WTC11 (cell line): ENCODE results near the gene STARD10. TPM values are rescaled to one million over a fixed set of nuclear protein-coding genes. Genes with fewer than 3 reads are reported as not detected.

Source experiments
- ATAC-seq: fragments of 200-7000 bp; cut with Tn5 transposase; 2 replicates; pipeline ENCODE4 v1.10.0; 2021; ENCODE audit warnings: mild to moderate bottlenecking, moderate library complexity
- CTCF ChIA-PET: fragments of 300-600 bp; sonication (Branson Sonifier 250); formaldehyde crosslinking; loops from one replicate; lab custom pipeline; 2021; ENCODE audit warnings: antibody characterized with exemption; lab: Charles Lee
- POLR2A ChIA-PET: fragments of 350-600 bp; sonication (Branson Sonifier 250); formaldehyde crosslinking; loops from one replicate; lab custom pipeline; 2021; ENCODE audit warnings: antibody characterized with exemption; lab: Charles Lee
- DNase-seq: peaks from one replicate; pipeline ENCODE4 v3.0.0; 2021; ENCODE audit warnings: low spot score
- H3K27ac Mint-ChIP-seq: 2 replicates; pipeline ENCODE4 v1.8.0; 2021; ENCODE audit warnings: mixed read lengths
- H3K27me3 Mint-ChIP-seq: 2 replicates; pipeline ENCODE4 v1.8.0; 2021; ENCODE audit warnings: low read depth, mild to moderate bottlenecking, moderate library complexity, mixed read lengths
- H3K36me3 Mint-ChIP-seq: 2 replicates; pipeline ENCODE4 v1.8.0; 2021; ENCODE audit warnings: mixed read lengths
- H3K4me1 Mint-ChIP-seq: 2 replicates; pipeline ENCODE4 v1.8.0; 2022; ENCODE audit warnings: mixed read lengths
- H3K4me3 Mint-ChIP-seq: 2 replicates; pipeline ENCODE4 v1.8.0; 2021; ENCODE audit warnings: mild to moderate bottlenecking, moderate library complexity, mixed read lengths
- H3K9me3 Mint-ChIP-seq: 2 replicates; pipeline ENCODE4 v1.8.0; 2021; ENCODE audit warnings: mixed read lengths
- GRHL2 ChIP-seq: fragments of 250-450 bp; sonication (Bioruptor Pico); IDR thresholded peaks from 2 replicates; pipeline ENCODE4 v1.8.0; 2022; ENCODE audit warnings: mild to moderate bottlenecking, moderate library complexity; ENCODE audit not compliant: insufficient replicate concordance, severe bottlenecking
- HMGA2 ChIP-seq: fragments of 250-450 bp; sonication (Bioruptor Pico); IDR thresholded peaks from 2 replicates; pipeline ENCODE4 v1.4.0; 2021; ENCODE audit warnings: mild to moderate bottlenecking, moderate library complexity
- JAZF1 ChIP-seq: fragments of 250-450 bp; sonication (Bioruptor Pico); IDR thresholded peaks from 2 replicates; pipeline ENCODE4 v1.9.0; 2021; ENCODE audit warnings: moderate library complexity, mild to moderate bottlenecking, inconsistent platforms
- MXD4 ChIP-seq: fragments of 250-450 bp; sonication (Bioruptor Pico); IDR thresholded peaks from 2 replicates; pipeline ENCODE4 v1.8.0; 2021; ENCODE audit warnings: mild to moderate bottlenecking, moderate library complexity, borderline replicate concordance
- MYBL2 ChIP-seq: sonication (generic); formaldehyde crosslinking; IDR thresholded peaks from 2 replicates; pipeline ENCODE4 v1.8.1; 2023; ENCODE audit warnings: mild to moderate bottlenecking, moderate library complexity, missing genetic modification reagents
- NFYB ChIP-seq: sonication (generic); formaldehyde crosslinking; conservative IDR thresholded peaks from 2 replicates; pipeline ENCODE4 v1.8.0; 2022; ENCODE audit warnings: low read depth, missing genetic modification reagents
- NR1H2 ChIP-seq: sonication (generic); formaldehyde crosslinking; IDR thresholded peaks from 2 replicates; pipeline ENCODE4 v1.9.0; 2021; ENCODE audit warnings: mild to moderate bottlenecking, moderate library complexity, missing genetic modification reagents
- NR3C1 ChIP-seq: sonication (generic); formaldehyde crosslinking; conservative IDR thresholded peaks from 2 replicates; pipeline ENCODE4 v1.8.1; 2023; ENCODE audit warnings: low read depth, mild to moderate bottlenecking, missing genetic modification reagents
- OVOL2 ChIP-seq: fragments of 250-450 bp; sonication (Bioruptor Pico); IDR thresholded peaks from 2 replicates; pipeline ENCODE4 v1.9.0; 2021; ENCODE audit warnings: mild to moderate bottlenecking, borderline replicate concordance
- TEAD1 ChIP-seq: sonication (generic); formaldehyde crosslinking; IDR thresholded peaks from 2 replicates; pipeline ENCODE4 v1.8.0; 2022; ENCODE audit warnings: mild to moderate bottlenecking, missing genetic modification reagents
- ZBTB21 ChIP-seq: sonication (generic); formaldehyde crosslinking; IDR thresholded peaks from 2 replicates; pipeline ENCODE4 v1.8.1; 2023; ENCODE audit warnings: mild to moderate bottlenecking, missing genetic modification reagents, borderline replicate concordance
- ZNF396 ChIP-seq: fragments of 250-450 bp; sonication (Bioruptor Pico); IDR thresholded peaks from 2 replicates; pipeline ENCODE4 v1.8.0; 2021; ENCODE audit warnings: mild to moderate bottlenecking, moderate library complexity, borderline replicate concordance
- ZNF423 ChIP-seq: fragments of 250-450 bp; sonication (Bioruptor Pico); IDR thresholded peaks from 2 replicates; pipeline ENCODE4 v2.1.2; 2022; ENCODE audit warnings: mild to moderate bottlenecking, moderate library complexity
- ZNF671 ChIP-seq: fragments of 250-450 bp; sonication (Bioruptor Pico); IDR thresholded peaks from 2 replicates; pipeline ENCODE4 v1.8.0; 2021; ENCODE audit warnings: mild to moderate bottlenecking
- total RNA-seq: library from RNA; stranded (reverse); gene quantifications from 3 replicates; pipeline ENCODE4 v1.2.3, GENCODE V29; 2021
- TF ChIP-seq, protein P1 (sequence below): sonication (generic); formaldehyde crosslinking; conservative IDR thresholded peaks from 2 replicates; pipeline ENCODE4 v1.8.1; 2023; ENCODE audit warnings: mild to moderate bottlenecking, low read depth, missing genetic modification reagents, moderate library complexity
- TF ChIP-seq, protein P2 (sequence below): fragments of 250-450 bp; sonication (Bioruptor Pico); conservative IDR thresholded peaks from 2 replicates; pipeline ENCODE4 v1.9.0; 2021; ENCODE audit warnings: mild to moderate bottlenecking
- TF ChIP-seq, protein P3 (sequence below): sonication (generic); formaldehyde crosslinking; IDR thresholded peaks from 2 replicates; pipeline ENCODE4 v1.8.1; 2023; ENCODE audit warnings: mild to moderate bottlenecking, missing genetic modification reagents
- TF ChIP-seq, protein P4 (sequence below): fragments of 250-450 bp; sonication (Bioruptor Pico); IDR thresholded peaks from 2 replicates; pipeline ENCODE4 v1.9.0; 2021; ENCODE audit warnings: moderate library complexity, mild to moderate bottlenecking, inconsistent platforms, borderline replicate concordance
- TF ChIP-seq, protein P5 (sequence below): sonication (generic); formaldehyde crosslinking; IDR thresholded peaks from 2 replicates; pipeline ENCODE4 v1.8.1; 2022; ENCODE audit warnings: mild to moderate bottlenecking, missing genetic modification reagents, moderate library complexity, borderline replicate concordance
- TF ChIP-seq, protein P6 (sequence below): sonication (generic); formaldehyde crosslinking; IDR thresholded peaks from 2 replicates; pipeline ENCODE4 v1.8.1; 2023; ENCODE audit warnings: mild to moderate bottlenecking, missing genetic modification reagents, borderline replicate concordance
- TF ChIP-seq, protein P7 (sequence below): sonication (generic); formaldehyde crosslinking; IDR thresholded peaks from 2 replicates; pipeline ENCODE4 v1.8.1; 2022; ENCODE audit warnings: low read depth, missing genetic modification reagents, borderline replicate concordance

Gene STARD10
- total RNA-seq, 1 experiment from 2014 or later = 32.0 TPM

DNA sequence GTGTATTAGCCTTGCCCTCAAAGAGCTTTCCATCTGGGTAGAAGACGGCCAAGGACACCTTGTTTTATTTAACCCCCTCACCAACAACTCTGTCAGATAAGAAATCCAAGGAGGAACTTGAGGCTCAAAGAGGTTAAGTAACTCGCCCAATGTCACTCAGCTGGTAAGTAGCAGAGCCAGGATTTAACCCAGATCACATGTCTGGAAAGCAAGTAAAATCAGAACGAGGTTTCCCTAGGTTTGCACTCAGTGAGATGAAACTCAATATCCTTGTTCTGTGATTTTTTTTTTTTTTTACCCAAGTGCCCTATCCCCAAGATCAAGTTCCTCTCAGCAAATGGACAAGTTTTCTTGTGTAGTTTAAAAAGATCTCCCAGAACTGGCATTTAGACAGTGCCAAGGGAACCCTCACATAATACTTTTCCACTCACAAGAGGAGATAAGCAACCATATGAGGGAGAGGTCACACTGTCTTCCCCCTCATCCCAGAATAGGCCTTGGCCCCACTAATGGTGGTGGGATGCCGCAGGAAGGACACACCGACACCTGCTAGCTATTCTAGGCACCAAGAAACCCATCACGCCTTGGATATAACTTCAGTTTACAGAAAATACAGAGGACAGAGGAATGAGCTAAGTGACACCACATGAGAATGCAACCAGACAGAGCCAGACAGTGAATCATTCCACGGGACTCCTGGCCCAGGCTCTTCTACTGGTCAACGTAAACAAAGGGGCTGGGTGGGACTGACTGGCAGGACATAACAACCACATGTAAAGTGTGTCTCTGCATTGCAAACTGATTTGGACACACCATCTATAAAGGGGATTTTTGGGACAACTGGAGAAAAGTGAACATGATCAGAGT, 33.1 kb downstream of the STARD10 start (continued):
- TF ChIP-seq, protein P1, sequence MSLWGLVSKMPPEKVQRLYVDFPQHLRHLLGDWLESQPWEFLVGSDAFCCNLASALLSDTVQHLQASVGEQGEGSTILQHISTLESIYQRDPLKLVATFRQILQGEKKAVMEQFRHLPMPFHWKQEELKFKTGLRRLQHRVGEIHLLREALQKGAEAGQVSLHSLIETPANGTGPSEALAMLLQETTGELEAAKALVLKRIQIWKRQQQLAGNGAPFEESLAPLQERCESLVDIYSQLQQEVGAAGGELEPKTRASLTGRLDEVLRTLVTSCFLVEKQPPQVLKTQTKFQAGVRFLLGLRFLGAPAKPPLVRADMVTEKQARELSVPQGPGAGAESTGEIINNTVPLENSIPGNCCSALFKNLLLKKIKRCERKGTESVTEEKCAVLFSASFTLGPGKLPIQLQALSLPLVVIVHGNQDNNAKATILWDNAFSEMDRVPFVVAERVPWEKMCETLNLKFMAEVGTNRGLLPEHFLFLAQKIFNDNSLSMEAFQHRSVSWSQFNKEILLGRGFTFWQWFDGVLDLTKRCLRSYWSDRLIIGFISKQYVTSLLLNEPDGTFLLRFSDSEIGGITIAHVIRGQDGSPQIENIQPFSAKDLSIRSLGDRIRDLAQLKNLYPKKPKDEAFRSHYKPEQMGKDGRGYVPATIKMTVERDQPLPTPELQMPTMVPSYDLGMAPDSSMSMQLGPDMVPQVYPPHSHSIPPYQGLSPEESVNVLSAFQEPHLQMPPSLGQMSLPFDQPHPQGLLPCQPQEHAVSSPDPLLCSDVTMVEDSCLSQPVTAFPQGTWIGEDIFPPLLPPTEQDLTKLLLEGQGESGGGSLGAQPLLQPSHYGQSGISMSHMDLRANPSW (CRISPR knock-in tag) = no peak
- no peak for TF ChIP-seq TEAD1 (CRISPR knock-in tag)
- no peak for TF ChIP-seq NR3C1 (CRISPR knock-in tag)
- TF ChIP-seq, protein P2, sequence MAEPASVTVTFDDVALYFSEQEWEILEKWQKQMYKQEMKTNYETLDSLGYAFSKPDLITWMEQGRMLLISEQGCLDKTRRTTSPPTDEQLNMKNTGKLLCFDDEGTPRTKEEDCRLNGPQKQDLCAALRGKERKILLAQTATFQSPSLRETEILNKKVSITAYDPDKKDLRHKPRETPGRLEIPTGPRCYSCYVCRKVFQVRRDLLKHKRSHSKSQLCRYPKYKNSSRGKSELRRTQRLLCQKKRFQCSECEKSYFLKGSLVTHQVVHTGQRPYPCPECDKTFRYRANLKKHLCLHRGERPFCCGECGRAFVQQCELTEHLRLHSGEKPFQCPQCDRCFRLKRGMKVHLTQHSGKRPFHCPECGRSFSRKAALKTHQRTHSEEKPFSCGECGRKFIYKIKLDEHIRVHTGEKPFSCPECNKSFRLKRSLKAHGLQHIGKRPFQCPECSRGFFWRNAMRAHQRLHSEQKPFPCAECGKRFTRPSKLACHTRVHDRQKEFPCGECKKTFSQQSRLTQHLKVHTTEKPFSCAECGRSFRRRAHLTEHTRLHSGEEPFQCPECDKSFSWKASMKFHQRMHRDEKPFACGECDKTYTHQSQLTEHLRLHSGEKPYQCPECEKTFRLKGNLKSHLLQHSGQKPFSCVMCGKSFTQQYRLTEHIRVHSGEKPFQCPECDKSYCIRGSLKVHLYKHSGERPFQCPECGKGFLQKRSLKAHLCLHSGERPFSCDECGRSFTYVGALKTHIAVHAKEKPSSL = no peak
- TF ChIP-seq, protein P3, sequence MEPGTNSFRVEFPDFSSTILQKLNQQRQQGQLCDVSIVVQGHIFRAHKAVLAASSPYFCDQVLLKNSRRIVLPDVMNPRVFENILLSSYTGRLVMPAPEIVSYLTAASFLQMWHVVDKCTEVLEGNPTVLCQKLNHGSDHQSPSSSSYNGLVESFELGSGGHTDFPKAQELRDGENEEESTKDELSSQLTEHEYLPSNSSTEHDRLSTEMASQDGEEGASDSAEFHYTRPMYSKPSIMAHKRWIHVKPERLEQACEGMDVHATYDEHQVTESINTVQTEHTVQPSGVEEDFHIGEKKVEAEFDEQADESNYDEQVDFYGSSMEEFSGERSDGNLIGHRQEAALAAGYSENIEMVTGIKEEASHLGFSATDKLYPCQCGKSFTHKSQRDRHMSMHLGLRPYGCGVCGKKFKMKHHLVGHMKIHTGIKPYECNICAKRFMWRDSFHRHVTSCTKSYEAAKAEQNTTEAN = no peak
- TF ChIP-seq NR1H2 (CRISPR knock-in tag) = no peak
- no peak for TF ChIP-seq OVOL2
- TF ChIP-seq MYBL2 (CRISPR knock-in tag) = no peak
- no peak for TF ChIP-seq ZNF671 (CRISPR knock-in tag)
- no peak for TF ChIP-seq HMGA2 (CRISPR knock-in tag)
- TF ChIP-seq, protein P4, sequence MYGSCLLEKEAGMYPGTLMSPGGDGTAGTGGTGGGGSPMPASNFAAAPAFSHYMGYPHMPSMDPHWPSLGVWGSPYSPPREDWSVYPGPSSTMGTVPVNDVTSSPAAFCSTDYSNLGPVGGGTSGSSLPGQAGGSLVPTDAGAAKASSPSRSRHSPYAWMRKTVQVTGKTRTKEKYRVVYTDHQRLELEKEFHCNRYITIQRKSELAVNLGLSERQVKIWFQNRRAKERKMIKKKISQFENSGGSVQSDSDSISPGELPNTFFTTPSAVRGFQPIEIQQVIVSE = no peak
- TF ChIP-seq, all 79 proteins: peak for 0

DNA sequence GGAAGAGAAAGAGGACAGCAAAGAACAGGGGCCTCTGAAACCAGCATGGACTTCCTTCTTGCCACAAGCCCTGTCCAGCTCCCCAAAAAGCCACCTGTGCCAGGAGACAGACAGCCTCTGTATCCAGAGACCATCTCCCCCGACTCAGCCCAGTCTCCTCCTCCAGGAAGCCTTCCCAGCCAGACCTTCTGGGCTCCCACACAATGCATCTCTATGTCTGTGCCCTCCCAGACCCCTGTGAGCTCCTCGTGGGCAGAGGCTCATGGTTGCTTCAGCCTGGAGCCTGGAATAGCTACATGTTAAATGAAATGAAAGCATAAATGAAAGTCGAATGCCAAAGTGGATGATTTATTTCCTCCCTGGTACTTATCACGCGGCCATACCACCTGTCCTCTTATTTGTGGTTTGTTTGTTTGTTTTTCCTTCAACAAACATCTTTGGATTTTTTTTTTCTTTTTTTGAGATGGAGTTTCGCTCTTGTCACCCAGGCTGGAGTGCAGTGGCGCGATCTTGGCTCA, 34.3 kb downstream of the STARD10 start:
- Mint-ChIP-seq H3K4me1 (peaks cover 21% of the 10 kb centered on the region), H3K27ac (no peak overlapping the region; the same call in 1 of the 2 replicates), H3K4me3 (no peak overlapping the region), H3K36me3 (peaks cover 11% of the 10 kb centered on the region), H3K27me3 (peaks cover under 1% of the 10 kb centered on the region; the same call in 1 of the 2 replicates), H3K9me3 (no peaks in the 10 kb centered on the region)
- ChIA-PET POLR2A (no interaction called here), CTCF (interaction anchor here (1.1 to 1.4 kb wide), 3 partner anchors 28 to 35 kb away, joined by 4 to 7 read pairs (median 5); partner anchors contain the start of gene STARD10)
- ATAC-seq (no peak), DNase-seq (no peak)
- TF ChIP-seq, protein P5, sequence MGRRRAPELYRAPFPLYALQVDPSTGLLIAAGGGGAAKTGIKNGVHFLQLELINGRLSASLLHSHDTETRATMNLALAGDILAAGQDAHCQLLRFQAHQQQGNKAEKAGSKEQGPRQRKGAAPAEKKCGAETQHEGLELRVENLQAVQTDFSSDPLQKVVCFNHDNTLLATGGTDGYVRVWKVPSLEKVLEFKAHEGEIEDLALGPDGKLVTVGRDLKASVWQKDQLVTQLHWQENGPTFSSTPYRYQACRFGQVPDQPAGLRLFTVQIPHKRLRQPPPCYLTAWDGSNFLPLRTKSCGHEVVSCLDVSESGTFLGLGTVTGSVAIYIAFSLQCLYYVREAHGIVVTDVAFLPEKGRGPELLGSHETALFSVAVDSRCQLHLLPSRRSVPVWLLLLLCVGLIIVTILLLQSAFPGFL (CRISPR knock-in tag) = no peak
- TF ChIP-seq NFYB (CRISPR knock-in tag) (no peak), ZNF396 (CRISPR knock-in tag) (no peak), JAZF1 (CRISPR knock-in tag) (no peak), MXD4 (no peak), ZNF423 (CRISPR knock-in tag) (no peak), GRHL2 (no peak), ZBTB21 (CRISPR knock-in tag) (no peak)
- TF ChIP-seq, protein P6, sequence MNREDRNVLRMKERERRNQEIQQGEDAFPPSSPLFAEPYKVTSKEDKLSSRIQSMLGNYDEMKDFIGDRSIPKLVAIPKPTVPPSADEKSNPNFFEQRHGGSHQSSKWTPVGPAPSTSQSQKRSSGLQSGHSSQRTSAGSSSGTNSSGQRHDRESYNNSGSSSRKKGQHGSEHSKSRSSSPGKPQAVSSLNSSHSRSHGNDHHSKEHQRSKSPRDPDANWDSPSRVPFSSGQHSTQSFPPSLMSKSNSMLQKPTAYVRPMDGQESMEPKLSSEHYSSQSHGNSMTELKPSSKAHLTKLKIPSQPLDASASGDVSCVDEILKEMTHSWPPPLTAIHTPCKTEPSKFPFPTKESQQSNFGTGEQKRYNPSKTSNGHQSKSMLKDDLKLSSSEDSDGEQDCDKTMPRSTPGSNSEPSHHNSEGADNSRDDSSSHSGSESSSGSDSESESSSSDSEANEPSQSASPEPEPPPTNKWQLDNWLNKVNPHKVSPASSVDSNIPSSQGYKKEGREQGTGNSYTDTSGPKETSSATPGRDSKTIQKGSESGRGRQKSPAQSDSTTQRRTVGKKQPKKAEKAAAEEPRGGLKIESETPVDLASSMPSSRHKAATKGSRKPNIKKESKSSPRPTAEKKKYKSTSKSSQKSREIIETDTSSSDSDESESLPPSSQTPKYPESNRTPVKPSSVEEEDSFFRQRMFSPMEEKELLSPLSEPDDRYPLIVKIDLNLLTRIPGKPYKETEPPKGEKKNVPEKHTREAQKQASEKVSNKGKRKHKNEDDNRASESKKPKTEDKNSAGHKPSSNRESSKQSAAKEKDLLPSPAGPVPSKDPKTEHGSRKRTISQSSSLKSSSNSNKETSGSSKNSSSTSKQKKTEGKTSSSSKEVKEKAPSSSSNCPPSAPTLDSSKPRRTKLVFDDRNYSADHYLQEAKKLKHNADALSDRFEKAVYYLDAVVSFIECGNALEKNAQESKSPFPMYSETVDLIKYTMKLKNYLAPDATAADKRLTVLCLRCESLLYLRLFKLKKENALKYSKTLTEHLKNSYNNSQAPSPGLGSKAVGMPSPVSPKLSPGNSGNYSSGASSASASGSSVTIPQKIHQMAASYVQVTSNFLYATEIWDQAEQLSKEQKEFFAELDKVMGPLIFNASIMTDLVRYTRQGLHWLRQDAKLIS (CRISPR knock-in tag) = no peak
- TF ChIP-seq, protein P7, sequence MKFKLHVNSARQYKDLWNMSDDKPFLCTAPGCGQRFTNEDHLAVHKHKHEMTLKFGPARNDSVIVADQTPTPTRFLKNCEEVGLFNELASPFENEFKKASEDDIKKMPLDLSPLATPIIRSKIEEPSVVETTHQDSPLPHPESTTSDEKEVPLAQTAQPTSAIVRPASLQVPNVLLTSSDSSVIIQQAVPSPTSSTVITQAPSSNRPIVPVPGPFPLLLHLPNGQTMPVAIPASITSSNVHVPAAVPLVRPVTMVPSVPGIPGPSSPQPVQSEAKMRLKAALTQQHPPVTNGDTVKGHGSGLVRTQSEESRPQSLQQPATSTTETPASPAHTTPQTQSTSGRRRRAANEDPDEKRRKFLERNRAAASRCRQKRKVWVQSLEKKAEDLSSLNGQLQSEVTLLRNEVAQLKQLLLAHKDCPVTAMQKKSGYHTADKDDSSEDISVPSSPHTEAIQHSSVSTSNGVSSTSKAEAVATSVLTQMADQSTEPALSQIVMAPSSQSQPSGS (CRISPR knock-in tag) = no peak
